Activated naive CD4-positive, alpha-beta T cell treated with anti-CD3 and anti-CD28 coated beads, Interleukin-2, amount 10 ng/mL, durations not matched to agents 7 days and 5 days (primary cell): Measurements from ENCODE around the gene OR5D14.

Source experiments
- CTCF ChIA-PET: fragments of 350-600 bp; sonication (Branson Sonifier 250); formaldehyde crosslinking; loops from one replicate; lab custom pipeline; 2021; ENCODE audit warnings: antibody characterized with exemption; lab: Charles Lee
- DNase-seq: peaks from one replicate; pipeline ENCODE4 v3.0.0-alpha.2; 2020
- H3K27ac Mint-ChIP-seq: one replicate; pipeline ENCODE4 v1.8.0; 2021; ENCODE audit warnings: mild to moderate bottlenecking, moderate library complexity, mixed read lengths
- H3K27me3 Mint-ChIP-seq: one replicate; pipeline ENCODE4 v1.8.0; 2021; ENCODE audit warnings: mild to moderate bottlenecking, mixed read lengths
- H3K36me3 Mint-ChIP-seq: one replicate; pipeline ENCODE4 v1.8.0; 2021; ENCODE audit warnings: mixed read lengths
- H3K4me1 Mint-ChIP-seq: one replicate; pipeline ENCODE4 v1.8.0; 2021; ENCODE audit warnings: mixed read lengths
- H3K4me3 Mint-ChIP-seq: one replicate; pipeline ENCODE4 v1.8.0; 2021; ENCODE audit warnings: mild to moderate bottlenecking, moderate library complexity, mixed read lengths
- H3K9me3 Mint-ChIP-seq: one replicate; pipeline ENCODE4 v1.8.0; 2021; ENCODE audit warnings: mixed read lengths

Gene OR5D14

GRCh38 chr11:55795256-55795655 lies at the start of gene OR5D14:
Gene OR5D14 (plus strand): TSS chr11:55795556. CDS start chr11:55795556, 0 bp downstream.
- CTCF ChIA-PET: no interaction called here
- H3K9me3 Mint-ChIP-seq: peaks cover 21% of the 10 kb centered on the region
- no peaks in the 10 kb centered on the region for H3K27me3 Mint-ChIP-seq

GRCh38 chr11:55773138-55773537 lies 22.2 kb upstream of the OR5D14 start, which contains the start of gene OR5D13:
Gene OR5D13 (plus strand): TSS chr11:55773438. CDS start chr11:55773438, 0 bp downstream.
- Mint-ChIP-seq H3K27ac (no peak within 1 kb of the TSS), H3K9me3 (peaks cover 4% of the 10 kb centered on the region), H3K4me1 (no peaks in the 10 kb centered on the region), H3K27me3 (no peaks in the 10 kb centered on the region), H3K4me3 (no peak within 1 kb of the TSS), H3K36me3 (no peaks in the 10 kb centered on the region)
- CTCF ChIA-PET: no interaction called here
- DNase-seq: no peak

More at GRCh38 chr11:55795256-55795655, at the start of gene OR5D14:
- Mint-ChIP-seq H3K4me3 (no peak within 1 kb of the TSS), H3K27ac (no peak within 1 kb of the TSS), H3K4me1 (no peaks in the 10 kb centered on the region), H3K36me3 (no peaks in the 10 kb centered on the region)
- DNase-seq: no peak

DNA sequence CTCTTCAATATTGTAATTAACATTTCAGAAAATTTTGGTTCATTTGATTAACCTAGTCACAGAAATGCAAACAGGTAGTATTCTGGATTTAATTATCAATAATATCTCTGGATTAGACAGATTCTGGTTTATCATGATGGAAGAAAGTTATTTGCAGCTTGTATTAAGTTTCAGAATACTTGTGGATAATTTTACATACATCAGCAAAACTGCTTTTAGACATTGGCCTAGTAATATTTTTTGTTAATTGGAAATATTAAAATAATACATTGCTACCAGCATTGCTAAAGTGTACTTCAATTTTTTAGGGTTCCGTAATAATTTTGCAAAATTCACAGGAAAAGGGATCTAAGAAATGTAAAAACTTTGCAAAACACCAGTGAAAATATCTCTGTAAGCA lies 3.8 kb upstream of the OR5D14 start:
- DNase-seq: no peak
- Mint-ChIP-seq H3K27ac (no peak overlapping the region), H3K36me3 (no peaks in the 10 kb centered on the region), H3K27me3 (no peaks in the 10 kb centered on the region), H3K4me3 (no peak overlapping the region), H3K4me1 (no peaks in the 10 kb centered on the region), H3K9me3 (peaks cover 17% of the 10 kb centered on the region)
- CTCF ChIA-PET: no interaction called here

DNA sequence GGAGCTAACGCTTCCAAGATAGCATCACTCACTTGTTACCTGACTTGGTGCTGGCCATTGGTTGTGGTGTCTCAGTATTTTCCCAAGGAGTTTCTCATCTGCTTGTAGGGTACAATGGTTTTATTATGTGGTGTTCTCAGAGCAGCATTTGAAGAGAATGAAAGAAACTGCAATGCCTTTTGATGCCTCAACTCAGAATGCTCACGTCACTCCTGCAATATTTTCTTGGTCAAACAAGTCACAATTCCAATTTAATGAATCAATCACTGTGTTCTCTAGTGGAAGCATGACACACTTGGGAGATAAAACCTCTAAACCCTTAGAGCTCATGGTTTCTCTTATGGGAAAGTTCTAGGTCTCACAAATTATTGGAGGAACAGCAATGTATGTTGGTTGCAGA lies 2.0 kb upstream of the OR5D14 start:
- Mint-ChIP-seq H3K36me3 (no peaks in the 10 kb centered on the region), H3K9me3 (peaks cover 9% of the 10 kb centered on the region), H3K4me3 (no peak overlapping the region), H3K27ac (no peak overlapping the region), H3K4me1 (no peaks in the 10 kb centered on the region), H3K27me3 (no peaks in the 10 kb centered on the region)
- no peak for DNase-seq
- CTCF ChIA-PET: no interaction called here

GRCh38 chr11:55806248-55806647 lies 10.9 kb downstream of the OR5D14 start:
- peaks cover 25% of the 10 kb centered on the region for H3K9me3 Mint-ChIP-seq
- H3K27ac Mint-ChIP-seq: no peak overlapping the region
- no peaks in the 10 kb centered on the region for H3K36me3 Mint-ChIP-seq
- no peak overlapping the region for H3K4me3 Mint-ChIP-seq
- no peak for DNase-seq
- H3K27me3 Mint-ChIP-seq: no peaks in the 10 kb centered on the region
- H3K4me1 Mint-ChIP-seq: no peaks in the 10 kb centered on the region
- CTCF ChIA-PET: no interaction called here

GRCh38 chr11:55811067-55811466 lies 15.7 kb downstream of the OR5D14 start, which contains the start of gene OR5L1:
Gene OR5L1 (plus strand): TSS chr11:55811367. CDS start chr11:55811467, 100 bp downstream.
- DNase-seq: no peak
- Mint-ChIP-seq H3K27me3 (no peaks in the 10 kb centered on the region), H3K36me3 (no peaks in the 10 kb centered on the region), H3K4me3 (no peak within 1 kb of the TSS), H3K4me1 (no peaks in the 10 kb centered on the region), H3K9me3 (peaks cover 21% of the 10 kb centered on the region), H3K27ac (no peak within 1 kb of the TSS)
- CTCF ChIA-PET: no interaction called here

GRCh38 chr11:55819330-55819729 lies 24.0 kb downstream of the OR5D14 start, which contains the start of gene OR5D18:
Gene OR5D18 (plus strand): TSS chr11:55819630. CDS start chr11:55819630, 0 bp downstream.
- Mint-ChIP-seq H3K4me1 (no peaks in the 10 kb centered on the region), H3K36me3 (no peaks in the 10 kb centered on the region), H3K27ac (no peak within 1 kb of the TSS), H3K9me3 (peaks cover 17% of the 10 kb centered on the region), H3K27me3 (no peaks in the 10 kb centered on the region), H3K4me3 (no peak within 1 kb of the TSS)
- DNase-seq: no peak
- CTCF ChIA-PET: no interaction called here

GRCh38 chr11:55826919-55827318 lies 31.6 kb downstream of the OR5D14 start, which contains the start of gene OR5L2:
Gene OR5L2 (plus strand): TSS chr11:55827219. CDS start chr11:55827219, 0 bp downstream.
- Mint-ChIP-seq H3K27me3 (no peaks in the 10 kb centered on the region), H3K4me3 (no peak within 1 kb of the TSS), H3K36me3 (no peaks in the 10 kb centered on the region), H3K27ac (no peak within 1 kb of the TSS), H3K4me1 (no peaks in the 10 kb centered on the region), H3K9me3 (peaks cover 13% of the 10 kb centered on the region)
- no peak for DNase-seq
- CTCF ChIA-PET: no interaction called here

DNA sequence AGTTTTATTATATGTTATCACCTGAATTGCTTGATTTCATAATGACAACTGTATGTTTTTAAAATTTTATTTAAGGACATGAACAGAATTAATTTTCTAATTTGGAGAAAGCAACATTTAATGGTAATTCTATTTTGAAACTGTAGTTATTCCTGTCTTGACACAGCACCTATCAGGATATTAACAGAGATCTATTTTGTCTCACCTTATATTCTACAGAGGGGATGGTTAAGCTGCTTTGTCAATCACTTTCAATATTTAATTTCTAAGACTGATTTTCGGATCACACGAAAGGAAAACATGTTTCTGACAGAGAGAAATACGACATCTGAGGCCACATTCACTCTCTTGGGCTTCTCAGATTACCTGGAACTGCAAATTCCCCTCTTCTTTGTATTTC lies 43.1 kb downstream of the OR5D14 start, which contains the start of gene OR5D16:
Gene OR5D16, plus strand, starts transcription at position 301 of the 400 bp plus-strand sequence. Its CDS starts 0 bp downstream, at position 301.
- Mint-ChIP-seq H3K27me3 (no peaks in the 10 kb centered on the region), H3K4me1 (no peaks in the 10 kb centered on the region), H3K9me3 (peaks cover 16% of the 10 kb centered on the region), H3K36me3 (no peaks in the 10 kb centered on the region), H3K4me3 (no peak within 1 kb of the TSS), H3K27ac (no peak within 1 kb of the TSS)
- CTCF ChIA-PET: no interaction called here
- no peak for DNase-seq
